ENCODE results near the gene IL1A. TPM values are rescaled to one million over a fixed set of nuclear protein-coding genes. Genes with fewer than 3 reads are reported as not detected.

IL1A gene
- total RNA-seq, 6 donors from 2014 or later: 2.5 to 4.7 (median 3.0) TPM; not detected in 3

GRCh38 chr2:112807233-112807807, 23.0 kb upstream of the IL1A start:
- ATAC-seq (ENCODE audit: low FRiP score in 2 of 2) (no peak), DNase-seq (no peak)
- Histone ChIP-seq H3K27ac (no peak overlapping the region), H3K4me1 (peaks cover 12% of the 10 kb centered on the region in 4 donors), H3K27me3 (no peaks in the 10 kb centered on the region), H3K4me3 (no peak overlapping the region), H3K9me3 (peaks cover 0 to 2% (median 0%) of the 10 kb centered on the region in 4 donors), H3K36me3 (no peaks in the 10 kb centered on the region)
- 94 to 100% methylated on average over 3 of the region's 3 CpGs for WGBS, 2 donors
- TF ChIP-seq CTCF (IDR thresholded peaks at IDR 0.05) (peak in 1 of 6 experiments; percentile 24), POLR2A (IDR thresholded peaks at IDR 0.05) (no peak), EP300 (IDR thresholded peaks at IDR 0.05) (no peak), POLR2AphosphoS5 (IDR thresholded peaks at IDR 0.05) (no peak)

- no peak for ATAC-seq (ENCODE audit: low FRiP score in 2 of 2)
Observed at GRCh38 chr2:112805542-112805941, 21.2 kb upstream of the IL1A start.

GRCh38 chr2:112803691-112804521, 19.6 kb upstream of the IL1A start:
- Histone ChIP-seq H3K4me3 (no peak overlapping the region), H3K9me3 (peaks cover 0 to 2% (median 0%) of the 10 kb centered on the region in 4 donors), H3K27me3 (no peaks in the 10 kb centered on the region), H3K36me3 (no peaks in the 10 kb centered on the region), H3K4me1 (no peaks in the 10 kb centered on the region), H3K27ac (no peak overlapping the region)
- 74 to 81% methylated on average over 5 of the region's 5 CpGs for WGBS, 2 donors
- TF ChIP-seq POLR2A (IDR thresholded peaks at IDR 0.05) (no peak), CTCF (IDR thresholded peaks at IDR 0.05) (no peak)
- no peak for DNase-seq
- no peak for ATAC-seq (ENCODE audit: low FRiP score in 2 of 2)

More at GRCh38 chr2:112805542-112805941, 21.2 kb upstream of the IL1A start:
- Histone ChIP-seq H3K27ac (no peak overlapping the region), H3K27me3 (no peaks in the 10 kb centered on the region), H3K9me3 (peaks cover 0 to 2% (median 0%) of the 10 kb centered on the region in 4 donors), H3K4me3 (no peak overlapping the region), H3K36me3 (no peaks in the 10 kb centered on the region), H3K4me1 (no peaks in the 10 kb centered on the region)
- TF ChIP-seq CTCF (IDR thresholded peaks at IDR 0.05): no peak
- TF ChIP-seq POLR2AphosphoS5 (IDR thresholded peaks at IDR 0.05): no peak
- no peak for TF ChIP-seq EP300 (IDR thresholded peaks at IDR 0.05)
- no peak for TF ChIP-seq POLR2A (IDR thresholded peaks at IDR 0.05)
- WGBS, 2 donors: 89 to 90% methylated on average over 11 of the region's 11 CpGs
- no peak for DNase-seq

- DNase-seq (no peak), ATAC-seq (ENCODE audit: low FRiP score in 2 of 2) (no peak)
- H3K27me3 ChIP-seq: no peaks in the 10 kb centered on the region
- H3K9me3 ChIP-seq: no peaks in the 10 kb centered on the region
- H3K27ac ChIP-seq: no peak overlapping the region
- H3K4me3 ChIP-seq: no peak overlapping the region
- no peaks in the 10 kb centered on the region for H3K36me3 ChIP-seq
- TF ChIP-seq EP300 (IDR thresholded peaks at IDR 0.05): no peak
- no peak for TF ChIP-seq CTCF (IDR thresholded peaks at IDR 0.05)
- TF ChIP-seq POLR2AphosphoS5 (IDR thresholded peaks at IDR 0.05): no peak
- no peak for TF ChIP-seq POLR2A (IDR thresholded peaks at IDR 0.05)
- WGBS, 2 donors: 73 to 81% methylated on average over 4 of the region's 4 CpGs
- no peaks in the 10 kb centered on the region for H3K4me1 ChIP-seq
Observed at GRCh38 chr2:112800881-112801583, 16.7 kb upstream of the IL1A start.

All from upper lobe of left lung (tissue), 6 donors.